HepG2 (cell line): Measurements from ENCODE around the gene ABAT. TPM values are rescaled to one million over a fixed set of nuclear protein-coding genes. Genes with fewer than 3 reads are reported as not detected.

ENCODE experiments used
- ATAC-seq: fragments of 200-7000 bp; cut with Tn5 transposase; 3 replicates; pipeline ENCODE4 v1.9.1; 2020; ENCODE audit warnings: mild to moderate bottlenecking, moderate library complexity
- BruUV-seq: library from RNA; stranded (reverse); fragments of 400-500 nt; replicated peaks from 2 replicates; lab custom pipeline; 2021; lab: Mats Ljungman, UMichigan
- CTCF ChIA-PET: fragments of 300-600 bp; formaldehyde crosslinking; extraction: SDS; loops from one replicate; lab custom pipeline; 2021; ENCODE audit warnings: low total read pairs, inconsistent platforms, low intra/inter-chr PET ratio; lab: Yijun Ruan, JAX
- POLR2A ChIA-PET: fragments of 350-600 bp; sonication (Branson Sonifier 250); formaldehyde crosslinking; loops from one replicate; lab custom pipeline; 2020; ENCODE audit warnings: antibody characterized with exemption, inconsistent platforms; lab: Yijun Ruan, JAX
- DNase-seq: peaks from one replicate; pipeline ENCODE4 v3.0.0-alpha.2; 2015; ENCODE audit warnings: low spot score
- FAIRE-seq: peaks from 3 replicates; lab custom pipeline; 2011; peaks lifted over from hg19 to GRCh38; lab: Jason Lieb, UNC
- H2AFZ ChIP-seq: one replicate; pipeline ENCODE4 v1.6.1; 2011; ENCODE audit warnings: low read length, inconsistent platforms
- H3K27ac ChIP-seq: fragments of 300-600 bp; 3 replicates; pipeline ENCODE4 v1.8.0; 2011; ENCODE audit warnings: mixed run types, mild to moderate bottlenecking, mixed read lengths, low read length, inconsistent platforms; ENCODE audit not compliant: insufficient read depth; ENCODE audit errors: extremely low read length
- H3K27me3 ChIP-seq, 2 experiments: fragments of 200-600 bp in 1 of 2; 2 replicates in 1 of 2; 3 replicates in 1 of 2; pipeline versions ENCODE4 v1.6.0 to v1.8.0; 2011; ENCODE audit warnings: low read length in 2 of 2, mild to moderate bottlenecking in 2 of 2, moderate library complexity in 2 of 2, inconsistent platforms in 1 of 2; ENCODE audit not compliant: insufficient read depth in 2 of 2, control insufficient read depth in 1 of 2
- H3K36me3 ChIP-seq, 2 experiments: fragments of 200-600 bp in 1 of 2; replicated peaks in 1 of 2; 2 replicates in 1 of 2; 3 replicates in 1 of 2; pipeline versions ENCODE4 v1.5.1 to v1.8.0; 2011; ENCODE audit warnings: low read length in 2 of 2, inconsistent platforms in 1 of 2; ENCODE audit not compliant: insufficient read depth in 2 of 2, control insufficient read depth in 1 of 2
- H3K4me1 ChIP-seq: 2 replicates; pipeline ENCODE4 v1.5.1; 2012; ENCODE audit warnings: low read length, inconsistent platforms; ENCODE audit not compliant: insufficient read depth
- H3K4me2 ChIP-seq: 2 replicates; pipeline ENCODE4 v1.6.0; 2011; ENCODE audit warnings: low read depth, low read length, inconsistent platforms
- H3K4me3 ChIP-seq, 3 experiments: fragments of 200-600 bp in 1 of 3; sonication (generic), shearing (Covaris generic) in 1 of 3; replicated peaks in 1 of 3; 2 replicates each; pipeline ENCODE4 v1.5.1; 2011 to 2016; ENCODE audit warnings: low read length in 3 of 3, inconsistent platforms in 2 of 3, low read depth in 2 of 3, mild to moderate bottlenecking in 2 of 3, control low read depth in 1 of 3, mixed read lengths in 1 of 3; ENCODE audit not compliant: insufficient read depth in 1 of 3
- H3K79me2 ChIP-seq: one replicate; pipeline ENCODE4 v1.6.1; 2011; ENCODE audit warnings: low read length, inconsistent platforms; ENCODE audit not compliant: insufficient read depth
- H3K9ac ChIP-seq: 2 replicates; pipeline ENCODE4 v1.6.0; 2011; ENCODE audit warnings: mild to moderate bottlenecking, low read depth, low read length, inconsistent platforms; ENCODE audit not compliant: insufficient read depth
- H3K9me3 ChIP-seq: 2 replicates; pipeline ENCODE4 v1.5.1; 2012; ENCODE audit warnings: mild to moderate bottlenecking, low read length
- H4K20me1 ChIP-seq: 2 replicates; pipeline ENCODE4 v1.6.0; 2011; ENCODE audit warnings: inconsistent platforms, mild to moderate bottlenecking, low read length, moderate library complexity; ENCODE audit not compliant: insufficient read depth
- ATM ChIP-seq: fragments of 450-650 bp; IDR thresholded peaks from 2 replicates; pipeline ENCODE4 v1.7.1; 2017; ENCODE audit warnings: mild to moderate bottlenecking, borderline replicate concordance
- ISX ChIP-seq: sonication (generic); formaldehyde crosslinking; conservative IDR thresholded peaks from 2 replicates; pipeline ENCODE4 v1.5.0; 2020; ENCODE audit warnings: missing genetic modification reagents
- MAFF ChIP-seq: IDR thresholded peaks from 2 replicates; pipeline ENCODE4 v1.6.1; 2011; ENCODE audit warnings: low read depth, low read length, improper control_type of control experiment
- MAFK ChIP-seq, 2 experiments: IDR thresholded peaks in 1 of 2; conservative IDR thresholded peaks in 1 of 2; 2 replicates each; pipeline ENCODE4 v1.6.1; 2011; ENCODE audit warnings: improper control_type of control experiment in 2 of 2, low read length in 2 of 2
- RBM22 ChIP-seq: fragments of 200-400 bp; formaldehyde crosslinking; optimal IDR thresholded peaks from 2 replicates; pipeline ENCODE3; 2017; ENCODE audit warnings: mild to moderate bottlenecking, low read length, moderate library complexity
- THAP8 ChIP-seq: sonication (generic); formaldehyde crosslinking; IDR thresholded peaks from 2 replicates; pipeline ENCODE4 v1.5.1; 2020; ENCODE audit warnings: missing genetic modification reagents, mild to moderate bottlenecking, borderline replicate concordance
- WGBS: methylation state at CpG from one replicate; pipeline ENCODE4 v1.1.6; 2017; ENCODE audit warnings: low lambda C conversion rate; 5-methylcytosine and 5-hydroxymethylcytosine counted together
- in situ Hi-C: cut with HindIII; loops from 2 replicates; pipeline ENCODE4 v1.10.0; 2017; ENCODE audit warnings: low pct_unique_long_range_greater_than_20kb; ENCODE audit not compliant: extremely low pct_ligation_motif_present
- intact Hi-C: fragments of 100-400 bp; cut with micrococcal nuclease; formaldehyde crosslinking; loops from one replicate; pipeline ENCODE4 v1.10.0; 2022; ENCODE audit not compliant: unreplicated experiment
- polyA plus RNA-seq, 8 experiments: library from polyadenylated mRNA; depleted of rRNA in 3 of 8; stranded (reverse) in 7 of 8; unstranded in 1 of 8; fragments of >200 nt; fragmentation: Illumina TruSeq in 4 of 8; extraction: Trizol in 4 of 8; gene quantifications; 2 replicates each; pipeline versions ENCODE4 v1.2.1 to v1.2.3, GENCODE V29; 2011 to 2016; ENCODE audit warnings: low read depth in 4 of 8, missing spikeins in 1 of 8, mixed read lengths in 1 of 8; ENCODE audit not compliant: insufficient read depth in 1 of 8
- total RNA-seq, 5 experiments: library from RNA; depleted of rRNA; stranded (reverse); fragments of >200 nt; fragmentation: Illumina TruSeq; extraction: Trizol; gene quantifications; 2 replicates each; pipeline ENCODE4 v1.2.3, GENCODE V29; 2016; ENCODE audit warnings: low read depth in 1 of 5

ABAT gene
- total and polyA plus RNA-seq, 2 of the 13 experiments (the other 11 are each of a cell fraction or from before 2014, with no cell fraction given), result 47.6 to 97.3 TPM

- H3K27me3 ChIP-seq, result no peaks in the 10 kb centered on the region
- WGBS, result 94% methylated on average over 8 of the region's 8 CpGs
- H3K79me2 ChIP-seq, result no peaks in the 10 kb centered on the region
- H3K4me2 ChIP-seq, result no peak overlapping the region
- H3K36me3 ChIP-seq, result peaks cover 15 to 36% of the 10 kb centered on the region in 2 experiments; a peak in 4 of 5 replicates
- no peak overlapping the region for H3K9ac ChIP-seq
- H4K20me1 ChIP-seq, result no peaks in the 10 kb centered on the region
- BruUV-seq, result no TSS peak
- in situ Hi-C loops, result no loop called here
- no peak for DNase-seq
- ChIA-PET POLR2A (no interaction called here), CTCF (no interaction called here)
- TF ChIP-seq RBM22, result peak; percentile 91
- no peak for TF ChIP-seq ISX (CRISPR knock-in tag)
- TF ChIP-seq ATM, result no peak
- intact Hi-C loops, result no loop called here
- no peak overlapping the region for H3K27ac ChIP-seq
- no peaks in the 10 kb centered on the region for H3K4me1 ChIP-seq
- H3K9me3 ChIP-seq, result no peaks in the 10 kb centered on the region
- no peak overlapping the region for H2AFZ ChIP-seq
- no peak for ATAC-seq
- H3K4me3 ChIP-seq, result no peak overlapping the region
- no peak for FAIRE-seq
Measured at GRCh38 chr16:8781797-8782196, 107.4 kb downstream of the ABAT start.

GRCh38 chr16:8782673-8783072, 108.3 kb downstream of the ABAT start:
- Histone ChIP-seq H3K4me2 (no peak overlapping the region), H3K36me3 (peaks cover 8 to 27% of the 10 kb centered on the region in 2 experiments; a peak in 4 of 5 replicates)
- CTCF ChIA-PET, result no interaction called here
- TF ChIP-seq MAFK (conservative IDR thresholded peaks at IDR 0.05 in 1 of 2, IDR thresholded peaks at IDR 0.05 in 1 of 2; ENCODE audit: low read length in 2 of 2) (peak; percentile 50 to 72), MAFF (peak; percentile 51; the same call in 1 of the 2 replicates), THAP8 (CRISPR knock-in tag) (no peak)
- TF ChIP-seq, all 625 proteins: peak for 2
- no peak for FAIRE-seq
- Histone ChIP-seq H3K27me3 (no peaks in the 10 kb centered on the region), H3K4me1 (no peaks in the 10 kb centered on the region), H3K4me3 (no peak overlapping the region), H3K9ac (no peak overlapping the region), H3K9me3 (no peaks in the 10 kb centered on the region), H3K79me2 (no peaks in the 10 kb centered on the region), H2AFZ (no peak overlapping the region), H3K27ac (no peak overlapping the region), H4K20me1 (no peaks in the 10 kb centered on the region)
- no TSS peak for BruUV-seq
- WGBS, result 83% methylated on average over 6 of the region's 6 CpGs
- POLR2A ChIA-PET, result no interaction called here
- in situ Hi-C loops, result no loop called here
- DNase-seq, result no peak
- ATAC-seq, result no peak
- intact Hi-C loops, result no loop called here
